Stomach (tissue), 9 donors: ENCODE data around the gene SLC16A9. TPM values are rescaled to one million over a fixed set of nuclear protein-coding genes. Genes with fewer than 3 reads are reported as not detected.

ENCODE experiments used
- DNase-seq, 2 donors: peaks; one replicate each; pipeline versions ENCODE4 v3.0.0 to v3.0.0-alpha.2; 2013 to 2019
- H3K27ac ChIP-seq, 5 donors: fragments of 200-600 bp in 4 of 5; sonication (generic) in 4 of 5; one replicate each; pipeline ENCODE4 v1.5.1; 2013 to 2019; ENCODE audit warnings: mild to moderate bottlenecking in 1 of 5, moderate library complexity in 1 of 5
- H3K27me3 ChIP-seq, 3 donors: fragments of 200-600 bp; sonication (generic); one replicate each; pipeline ENCODE4 v1.5.1; 2017 to 2019; ENCODE audit warnings: mixed run types in 1 of 3
- H3K36me3 ChIP-seq, 4 donors: fragments of 200-600 bp; sonication (generic); 1 replicate in 3 of 4; 2 replicates in 1 of 4; pipeline ENCODE4 v1.5.1; 2016 to 2019
- H3K4me1 ChIP-seq, 4 donors: fragments of 200-600 bp; sonication (generic); one replicate each; pipeline ENCODE4 v1.5.1; 2016 to 2019
- H3K4me3 ChIP-seq, 4 donors: fragments of 200-600 bp; sonication (generic) in 3 of 4; one replicate each; pipeline ENCODE4 v1.5.1; 2016 to 2019; ENCODE audit warnings: mild to moderate bottlenecking in 1 of 4
- H3K9me3 ChIP-seq, 4 donors: fragments of 200-600 bp; sonication (generic); one replicate each; pipeline ENCODE4 v1.5.1; 2016 to 2019
- EP300 ChIP-seq: sonication (generic); formaldehyde crosslinking; IDR thresholded peaks from one replicate; pipeline ENCODE4 v1.6.1; 2017; ENCODE audit warnings: antibody characterized with exemption
- POLR2A ChIP-seq, 4 donors: fragments of 450-650 bp; IDR thresholded peaks; one replicate each; pipeline ENCODE4 v1.6.1; 2016; ENCODE audit warnings: antibody characterized with exemption in 4 of 4, control low read depth in 2 of 4, mild to moderate bottlenecking in 1 of 4, moderate library complexity in 1 of 4
- POLR2AphosphoS5 ChIP-seq, 3 donors: sonication (generic); formaldehyde crosslinking; IDR thresholded peaks; one replicate each; pipeline ENCODE4 v1.6.1; 2016; ENCODE audit warnings: antibody characterized with exemption in 3 of 3
- WGBS, 5 donors: extraction: QIAGEN DNeasy Blood & Tissue Kit in 3 of 5; methylation state at CpG; one replicate each; pipeline versions ENCODE4 v1.1.5 to v1.1.7; 2013 to 2018; 5-methylcytosine and 5-hydroxymethylcytosine counted together
- intact Hi-C: fragments of 100-400 bp; cut with DNase I; formaldehyde crosslinking; loops from one replicate; pipeline ENCODE4 v1.15.1; 2023; ENCODE audit warnings: low total_unique reads
- polyA plus RNA-seq, 3 donors: library from polyadenylated mRNA; stranded (reverse); fragments of 200-250 nt; gene quantifications; one replicate each; pipeline ENCODE4 v1.2.3, GENCODE V29; 2013
- total RNA-seq, 5 donors: library from RNA; depleted of rRNA; stranded (reverse); fragments of >200 nt; gene quantifications; one replicate each; pipeline versions ENCODE4 v1.1.0 to v1.2.3, GENCODE V29; 2014 to 2016
- TF ChIP-seq, protein P1 (sequence below), 7 experiments: fragments of 450-650 bp in 4 of 7; fragments of 200-600 bp in 3 of 7; sonication (generic) in 3 of 7; IDR thresholded peaks; one replicate each; pipeline ENCODE4 v1.5.1; 2016 to 2019; ENCODE audit warnings: antibody characterized with exemption in 7 of 7, control low read depth in 2 of 7, mild to moderate bottlenecking in 1 of 7
- donor health status: healthy with polysubstance abuse.
- donor health status: Bipolar disorder and iron deficiency.
- donor health status: healthy.

The SLC16A9 gene
- total and polyA plus RNA-seq, 8 donors, result 0.06 to 17.1 (median 0.91) TPM

DNA sequence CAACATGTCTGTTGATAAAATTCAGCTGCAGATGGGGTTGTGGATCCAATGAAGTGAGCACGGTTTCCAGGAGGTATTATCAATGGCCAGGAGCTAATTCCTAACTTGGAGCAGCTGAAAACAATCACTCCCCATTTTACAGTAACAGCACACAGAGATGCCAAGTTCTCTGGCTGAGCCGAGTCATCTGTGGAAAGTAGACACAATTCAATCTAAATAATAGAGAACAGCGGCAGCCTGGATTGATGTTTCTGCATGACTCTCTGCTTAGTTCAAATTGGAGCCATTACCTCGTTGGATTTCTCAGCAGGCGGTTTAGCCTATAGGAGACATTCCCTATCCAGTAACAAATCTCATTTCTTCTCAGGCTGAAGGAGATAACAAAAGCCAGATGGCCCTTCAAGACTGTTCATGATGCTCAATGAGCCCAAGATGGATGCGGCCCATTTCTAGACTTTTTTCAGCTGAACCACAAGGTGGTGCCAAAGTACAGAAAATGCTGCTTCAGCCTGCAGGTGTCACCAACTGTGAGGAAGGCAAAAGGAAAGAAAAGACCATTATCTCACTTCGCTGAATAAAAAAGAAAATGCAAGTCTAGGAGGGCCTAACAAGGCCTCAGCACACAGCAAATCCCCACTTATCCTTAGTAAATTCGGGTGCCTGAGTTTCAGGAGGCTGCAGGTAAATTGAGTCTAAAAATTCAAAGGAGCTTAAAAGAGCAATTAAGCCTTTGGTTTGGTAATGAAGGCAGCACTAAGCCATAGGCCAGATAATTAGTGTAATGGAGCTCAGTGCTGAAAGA lies 83.7 kb downstream of the SLC16A9 start:
- H3K4me3 ChIP-seq, result no peak overlapping the region

DNA sequence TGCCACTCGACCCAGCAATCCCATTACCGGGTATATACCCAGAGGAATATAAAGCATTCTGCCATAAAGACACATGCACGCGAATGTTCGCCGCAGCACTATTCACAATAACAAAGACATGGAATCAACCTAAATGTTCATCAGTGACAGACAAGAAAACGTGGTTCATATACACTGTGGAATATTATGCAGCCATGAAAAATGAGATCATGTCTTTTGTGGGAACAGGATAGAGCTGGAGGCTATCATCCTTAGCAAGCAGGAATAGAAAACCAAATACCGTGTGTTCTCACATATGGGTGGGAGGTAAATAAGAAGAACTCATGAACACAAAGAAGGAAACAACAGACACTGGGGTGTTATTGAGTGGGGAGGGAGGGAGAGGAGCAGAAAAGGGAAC lies 84.7 kb downstream of the SLC16A9 start:
- DNase-seq, result no peak
- intact Hi-C loops, result loop anchor here (10.0 kb wide), 2 partner anchors 380 to 400 kb away; no protein-coding TSS in a partner anchor
- 81 to 92% (median 89%) methylated on average over 8 of the region's 8 CpGs for WGBS, 5 donors

More for the DNA sequence above, 83.7 kb downstream of the SLC16A9 start:
- 9 to 19% (median 14%) methylated on average over 8 of the region's 8 CpGs for whole genome bisulfite sequencing, 5 donors
- Histone ChIP-seq H3K27me3 (no peaks in the 10 kb centered on the region), H3K36me3 (no peaks in the 10 kb centered on the region), H3K27ac (peak overlapping the region in 3 of 5 donors; percentile 33 to 54 (median 46)), H3K4me1 (peaks cover 0 to 17% (median 6%) of the 10 kb centered on the region in 4 donors), H3K9me3 (no peaks in the 10 kb centered on the region)
- DNase-seq, result peak; percentile 33 to 94
- intact Hi-C loops, result loop anchor here (10.0 kb wide), 2 partner anchors 381 to 399 kb away; no protein-coding TSS in a partner anchor
- TF ChIP-seq POLR2AphosphoS5 (IDR thresholded peaks at IDR 0.05), result peak in 1 of 3 donors; percentile 34
- TF ChIP-seq, protein P1, sequence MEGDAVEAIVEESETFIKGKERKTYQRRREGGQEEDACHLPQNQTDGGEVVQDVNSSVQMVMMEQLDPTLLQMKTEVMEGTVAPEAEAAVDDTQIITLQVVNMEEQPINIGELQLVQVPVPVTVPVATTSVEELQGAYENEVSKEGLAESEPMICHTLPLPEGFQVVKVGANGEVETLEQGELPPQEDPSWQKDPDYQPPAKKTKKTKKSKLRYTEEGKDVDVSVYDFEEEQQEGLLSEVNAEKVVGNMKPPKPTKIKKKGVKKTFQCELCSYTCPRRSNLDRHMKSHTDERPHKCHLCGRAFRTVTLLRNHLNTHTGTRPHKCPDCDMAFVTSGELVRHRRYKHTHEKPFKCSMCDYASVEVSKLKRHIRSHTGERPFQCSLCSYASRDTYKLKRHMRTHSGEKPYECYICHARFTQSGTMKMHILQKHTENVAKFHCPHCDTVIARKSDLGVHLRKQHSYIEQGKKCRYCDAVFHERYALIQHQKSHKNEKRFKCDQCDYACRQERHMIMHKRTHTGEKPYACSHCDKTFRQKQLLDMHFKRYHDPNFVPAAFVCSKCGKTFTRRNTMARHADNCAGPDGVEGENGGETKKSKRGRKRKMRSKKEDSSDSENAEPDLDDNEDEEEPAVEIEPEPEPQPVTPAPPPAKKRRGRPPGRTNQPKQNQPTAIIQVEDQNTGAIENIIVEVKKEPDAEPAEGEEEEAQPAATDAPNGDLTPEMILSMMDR (IDR thresholded peaks at IDR 0.05), result peak in 5 of 7 experiments; percentile 66 to 88 (median 72)
- no peak for TF ChIP-seq POLR2A (IDR thresholded peaks at IDR 0.05)

DNA sequence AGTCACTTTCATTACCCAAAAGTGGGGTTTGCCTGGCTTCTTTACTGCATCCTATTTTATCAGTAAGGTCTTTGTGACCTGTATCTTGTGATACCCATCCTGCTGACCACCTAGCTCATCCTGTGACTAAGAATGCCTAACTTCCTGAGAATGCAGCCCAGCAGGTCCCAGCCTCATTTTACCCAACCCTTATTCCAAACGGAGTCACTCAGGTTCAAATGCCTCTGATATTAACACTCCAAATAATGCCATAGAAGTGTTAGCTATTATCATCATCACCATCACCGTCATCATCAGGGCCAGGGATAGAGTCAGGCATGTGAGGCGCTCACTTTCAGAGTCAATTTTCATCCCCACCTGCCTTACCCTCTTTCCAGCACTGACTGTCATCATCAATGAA lies 85.5 kb downstream of the SLC16A9 start:
- intact Hi-C loops, result loop anchor here (10.0 kb wide), 2 partner anchors 379 to 401 kb away; no protein-coding TSS in a partner anchor
- peaks cover 0 to 17% (median 6%) of the 10 kb centered on the region in 4 donors for H3K4me1 ChIP-seq
- TF ChIP-seq EP300 (no peak), POLR2A (IDR thresholded peaks at IDR 0.05) (no peak)
- H3K27me3 ChIP-seq, result no peaks in the 10 kb centered on the region
- WGBS, 5 donors, result 91 to 94% (median 93%) methylated on average over 3 of the region's 3 CpGs
- H3K36me3 ChIP-seq, result no peaks in the 10 kb centered on the region
- no peak overlapping the region for H3K4me3 ChIP-seq
- no peaks in the 10 kb centered on the region for H3K9me3 ChIP-seq
- H3K27ac ChIP-seq, result no peak overlapping the region
- DNase-seq, result no peak

More for the DNA sequence above, 84.7 kb downstream of the SLC16A9 start:
- Histone ChIP-seq H3K4me3 (no peak overlapping the region), H3K27me3 (no peaks in the 10 kb centered on the region), H3K4me1 (peaks cover 0 to 17% (median 6%) of the 10 kb centered on the region in 4 donors), H3K27ac (no peak overlapping the region), H3K36me3 (no peaks in the 10 kb centered on the region), H3K9me3 (no peaks in the 10 kb centered on the region)
- TF ChIP-seq, protein P1 (IDR thresholded peaks at IDR 0.05), result no peak
- TF ChIP-seq POLR2AphosphoS5 (IDR thresholded peaks at IDR 0.05), result no peak
- no peak for TF ChIP-seq POLR2A (IDR thresholded peaks at IDR 0.05)
- no peak for TF ChIP-seq EP300

DNA sequence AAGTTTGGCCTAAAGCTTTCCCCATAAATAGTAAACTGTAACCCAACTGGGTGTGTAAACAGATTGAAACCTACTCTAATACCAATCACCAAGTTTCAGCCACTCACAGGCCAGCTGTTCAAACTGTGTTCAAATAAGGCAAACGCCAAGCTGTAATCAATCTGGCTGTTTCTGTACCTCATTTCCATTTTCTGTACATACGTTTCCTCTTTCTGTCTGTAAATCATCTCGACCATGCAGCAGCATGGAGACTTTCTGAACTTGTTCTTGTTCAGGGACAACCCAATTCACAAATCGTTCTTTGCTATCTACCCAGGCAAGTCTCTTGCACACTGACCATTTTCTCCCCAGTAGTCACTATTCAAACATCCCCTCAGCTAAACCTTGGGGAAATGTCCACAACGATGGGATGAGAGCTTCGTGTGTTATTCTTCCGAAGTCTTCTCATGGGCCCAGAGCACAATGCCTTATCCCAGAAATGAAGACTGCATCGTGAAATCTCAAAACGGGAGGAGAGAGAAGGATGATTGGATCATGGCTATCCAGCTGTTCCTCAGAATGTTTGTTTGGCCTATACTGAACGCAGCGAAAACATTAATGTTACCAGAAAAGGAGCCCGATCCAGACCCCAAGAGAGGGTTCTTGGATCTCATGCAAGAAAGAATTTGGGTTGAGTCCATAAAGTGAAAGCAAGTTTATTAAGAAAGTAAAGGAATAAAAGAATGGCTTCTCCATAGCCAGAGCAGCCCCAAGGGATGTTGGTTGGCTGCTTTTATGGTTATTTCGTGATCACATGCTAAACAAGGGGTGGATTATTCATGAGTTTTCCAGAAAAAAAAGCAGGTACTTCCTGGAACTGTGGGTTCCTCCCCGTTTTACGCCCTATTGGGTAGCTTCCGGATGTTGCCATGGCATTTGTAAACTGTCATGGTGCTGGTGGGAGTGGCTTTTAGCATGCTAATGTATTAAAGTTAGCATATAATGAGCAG lies 86.2 kb downstream of the SLC16A9 start:
- intact Hi-C loops, result loop anchor here (10.0 kb wide), 2 partner anchors 379 to 401 kb away; no protein-coding TSS in a partner anchor
- H3K36me3 ChIP-seq, result no peaks in the 10 kb centered on the region
- H3K4me1 ChIP-seq, result peaks cover 0 to 17% (median 6%) of the 10 kb centered on the region in 4 donors
- no peak overlapping the region for H3K4me3 ChIP-seq
- H3K27ac ChIP-seq, result no peak overlapping the region
- DNase-seq, result peak in 1 of 2 donors; percentile 58
- WGBS, 5 donors, result 64 to 91% (median 68%) methylated on average over 16 of the region's 16 CpGs
- H3K27me3 ChIP-seq, result no peaks in the 10 kb centered on the region
- H3K9me3 ChIP-seq, result no peaks in the 10 kb centered on the region
- no peak for TF ChIP-seq POLR2A (IDR thresholded peaks at IDR 0.05)
- no peak for TF ChIP-seq EP300
- TF ChIP-seq, protein P1 (IDR thresholded peaks at IDR 0.05), result no peak
- TF ChIP-seq POLR2AphosphoS5 (IDR thresholded peaks at IDR 0.05), result no peak
